ENCODE results near the gene SFI1. TPM values are rescaled to one million over a fixed set of nuclear protein-coding genes. Genes with fewer than 3 reads are reported as not detected.

SFI1 gene
- total and polyA plus RNA-seq, 2 of the 4 experiments (the other 2 are of a cell fraction): 9.9 to 12.0 TPM

GRCh38 chr22:31540966-31541365 lies 44.6 kb downstream of the SFI1 start:
- no peaks in the 10 kb centered on the region for H4K20me1 ChIP-seq (ENCODE audit: insufficient read depth, low read length)
- intact Hi-C loops (cut with micrococcal nuclease): no loop called here
- WGBS, 2 experiments (ENCODE audit: extremely low coverage in 2 of 2, insufficient read length in 1 of 2): 100% methylated on average over 1 of the region's 5 CpGs; no CpG with 5 or more reads in 1 of the 2 experiments
- TF ChIP-seq USF2 (IDR thresholded peaks at IDR 0.05; ENCODE audit: low read depth, low read length): no peak
- TF ChIP-seq RAD21 (IDR thresholded peaks at IDR 0.05; ENCODE audit: low read length): no peak
- no peak for TF ChIP-seq ELK1 (IDR thresholded peaks at IDR 0.05; ENCODE audit: borderline replicate concordance, low read depth, low read length)
- no peak for TF ChIP-seq CEBPB (IDR thresholded peaks at IDR 0.05; ENCODE audit: low read depth, low read length)
- TF ChIP-seq FOS (IDR thresholded peaks at IDR 0.05; ENCODE audit: low read depth, low read length): no peak
- TF ChIP-seq SMC3 (IDR thresholded peaks at IDR 0.05; ENCODE audit: low read depth, low read length): no peak
- TF ChIP-seq POLR2A (IDR thresholded peaks at IDR 0.05; ENCODE audit: low read depth, low read length): no peak
- TF ChIP-seq MXI1 (IDR thresholded peaks at IDR 0.05; ENCODE audit: borderline replicate concordance, low read depth, low read length): no peak
- TF ChIP-seq NFE2L2 (IDR thresholded peaks at IDR 0.05; ENCODE audit: low read depth, low read length): no peak
- no peaks in the 10 kb centered on the region for H3K27me3 ChIP-seq (ENCODE audit: control insufficient read depth, insufficient read depth, low read length)
- no peak overlapping the region for H3K23ac ChIP-seq (ENCODE audit: low read depth, low read length)
- H2BK15ac ChIP-seq (ENCODE audit: low read depth, low read length): no peak overlapping the region
- H2BK5ac ChIP-seq (ENCODE audit: low read depth, low read length, poor library complexity, severe bottlenecking): no peak overlapping the region
- no peak overlapping the region for H3K4ac ChIP-seq (ENCODE audit: low read depth, low read length)
- H2BK20ac ChIP-seq (ENCODE audit: low read depth, low read length): no peak overlapping the region
- ChIA-PET POLR2A (ENCODE audit: unreplicated experiment) (no interaction called here), CTCF (no interaction called here)
- no peak overlapping the region for H3K56ac ChIP-seq (ENCODE audit: extremely low read depth, insufficient read depth, low read length)
- in situ Hi-C loops (cut with MboI; ENCODE audit: low sequenced_read_pairs): no loop called here
- peaks cover 4% of the 10 kb centered on the region; the same call in 1 of the 2 replicates for H3K36me3 ChIP-seq (ENCODE audit: control insufficient read depth, insufficient read depth, low read length)
- H2AK5ac ChIP-seq (ENCODE audit: low read depth, low read length): no peak overlapping the region
- BruUV-seq (replicated peaks): no TSS peak
- no peak overlapping the region for H2AFZ ChIP-seq (replicated peaks; ENCODE audit: low read length, poor library complexity)
- no peak overlapping the region for H3K9ac ChIP-seq (ENCODE audit: low read depth, low read length)
- H3K27ac ChIP-seq (ENCODE audit: insufficient read depth, low read length): no peak overlapping the region
- no peak overlapping the region for H3K14ac ChIP-seq (replicated peaks; ENCODE audit: low read depth, low read length)
- no peak overlapping the region for H3K4me3 ChIP-seq (ENCODE audit: insufficient read depth, low read depth, low read length)
- dilution Hi-C loops (cut with HindIII; ENCODE audit: low sequenced_read_pairs, unreplicated experiment): no loop called here
- H3K18ac ChIP-seq (ENCODE audit: low read depth, low read length): no peak overlapping the region
- H4K5ac ChIP-seq (ENCODE audit: low read depth, low read length): no peak overlapping the region
- no peak overlapping the region for H4K8ac ChIP-seq (ENCODE audit: low read depth in 2 of 2, low read length in 2 of 2)
- no peak overlapping the region for H4K91ac ChIP-seq (ENCODE audit: insufficient read depth, low read depth, low read length)
- no peak overlapping the region for H3K4me2 ChIP-seq (ENCODE audit: low read depth, low read length)
- H3K9me1 ChIP-seq (ENCODE audit: insufficient read depth, low read length): 0 out of 2 replicates have a peak, but pooled peaks cover 4% of the 10 kb centered on the region
- H2AK9ac ChIP-seq (replicated peaks; ENCODE audit: low read depth, low read length, poor library complexity): no peak overlapping the region
- DNase-seq (no peak), ATAC-seq (ENCODE audit: low read depth) (no peak)
- H3K4me1 ChIP-seq (ENCODE audit: control insufficient read depth, insufficient read depth, low read length): no peaks in the 10 kb centered on the region
- no peak overlapping the region for H2BK120ac ChIP-seq (ENCODE audit: low read depth, low read length)
- no peaks in the 10 kb centered on the region for H3K79me1 ChIP-seq (ENCODE audit: low read depth in 1 of 2, low read length in 2 of 2)
- H3K9me3 ChIP-seq (ENCODE audit: control insufficient read depth, insufficient read depth, low read length): no peaks in the 10 kb centered on the region

All from IMR-90 (cell line).